Heart right ventricle (tissue), 16 donors: ENCODE data around the gene NPAS2. TPM values are rescaled to one million over a fixed set of nuclear protein-coding genes. Genes with fewer than 3 reads are reported as not detected.

Experiments used
- ATAC-seq, 8 donors: fragments of 200-7000 bp; cut with Tn5 transposase; one replicate each; pipeline ENCODE4 v1.9.1; 2020; ENCODE audit warnings: mild to moderate bottlenecking in 8 of 8, moderate library complexity in 8 of 8, moderate number of reproducible peaks in 1 of 8
- DNase-seq, 2 donors: peaks; one replicate each; pipeline ENCODE4 v3.0.0-alpha.2; 2020
- H3K27ac ChIP-seq, 10 donors: fragments of 200-600 bp; sonication (generic) in 2 of 10; one replicate each; pipeline versions ENCODE4 v1.5.0 to v1.8.0; 2020 to 2022; ENCODE audit warnings: mild to moderate bottlenecking in 3 of 10
- H3K27me3 ChIP-seq, 7 donors: fragments of 200-600 bp; one replicate each; pipeline ENCODE4 v1.8.0; 2021 to 2022; ENCODE audit warnings: mild to moderate bottlenecking in 2 of 7
- H3K36me3 ChIP-seq, 9 donors: fragments of 200-600 bp; sonication (generic) in 1 of 9; one replicate each; pipeline versions ENCODE4 v1.5.0 to v1.8.0; 2020 to 2022; ENCODE audit warnings: mild to moderate bottlenecking in 2 of 9
- H3K4me1 ChIP-seq, 9 donors: fragments of 200-600 bp; sonication (generic) in 1 of 9; one replicate each; pipeline versions ENCODE4 v1.5.0 to v1.8.0; 2020 to 2022; ENCODE audit warnings: mild to moderate bottlenecking in 4 of 9
- H3K4me3 ChIP-seq, 10 donors: fragments of 200-600 bp; sonication (generic) in 2 of 10; one replicate each; pipeline versions ENCODE4 v1.5.0 to v1.8.0; 2020 to 2022; ENCODE audit warnings: mild to moderate bottlenecking in 7 of 10, moderate library complexity in 2 of 10
- H3K9me3 ChIP-seq, 11 donors: fragments of 200-600 bp in 10 of 11; sonication (generic) in 2 of 11; one replicate each; pipeline versions ENCODE4 v1.5.0 to v1.8.0; 2013 to 2022; ENCODE audit warnings: mild to moderate bottlenecking in 2 of 11, control low read depth in 1 of 11, moderate library complexity in 1 of 11
- WGBS, 2 donors: extraction: QIAGEN DNeasy Blood & Tissue Kit; methylation state at CpG; one replicate each; pipeline ENCODE4 v1.1.7; 2013; ENCODE audit warnings: inconsistent platforms in 1 of 2; 5-methylcytosine and 5-hydroxymethylcytosine counted together
- intact Hi-C, 10 donors: fragments of 100-400 bp; cut with DNase I; formaldehyde crosslinking; loops; one replicate each; pipeline versions ENCODE4 v1.11.1 to v1.14.2; 2022
- polyA plus RNA-seq, 2 donors: library from polyadenylated mRNA; stranded (reverse); fragments of 200-250 nt; gene quantifications; one replicate each; pipeline ENCODE4 v1.2.3, GENCODE V29; 2013
- total RNA-seq, 10 donors: library from RNA; stranded (reverse); fragmentation: NEBNext Ultra II Directional in 3 of 10; extraction: Animal tissue kit (Norgen Biotek cat#: 25700) in 3 of 10; gene quantifications; one replicate each; pipeline versions ENCODE4 v1.2.1 to v1.2.4, GENCODE V29; 2021 to 2023
- TF ChIP-seq, protein P1 (sequence below), 9 donors: fragments of 200-600 bp; sonication (generic) in 2 of 9; IDR thresholded peaks; one replicate each; pipeline versions ENCODE4 v1.5.0 to v1.8.0; 2021 to 2022; ENCODE audit warnings: antibody characterized with exemption in 9 of 9, mild to moderate bottlenecking in 5 of 9, moderate library complexity in 1 of 9
- donor health status: Arrhythmogenic right ventricular cardiomyopathy.
- donor health status: ischemic (EF 13 %, LVEDD 7.1; RV severe dilation, severe dysfunction).
- donor health status: healthy with polysubstance abuse.
- donor health status: DM: no; HTN: yes; CAD: no.
- donor health status: DM: no; HTN: no; CAD: no.
- donor health status: ischemic (EF 25% LVEDD 6.9; RV normal size, moderate dysfunction).
- donor health status: ischemic (EF 25% LVEDD 5.7; RV mildly dilated, moderate dysfunction).
- donor health status: healthy.
- donor health status: DM: yes; HTN: yes; CAD: no.
- donor health status: Ischemic cardiomyopathy.
- donor health status: ischemic (EF 35%, LVEDD 5.7; RV mildly dilated, moderate dysfunction).
- donor health status: nonischemic (EF 11% LVEDD 7.7; RV severe dilation, severe dysfunction).
- donor health status: DM: yes; HTN: yes; CAD: no.
- donor health status: PGD.
- donor health status: ischemic (EF 29% LVEDD 5.4; RV normal size, mild dysfunction).
- donor health status: nonischemic (EF 23%, LVEDD 6.1; RV moderate dilation, normal function).

NPAS2 gene
- total and polyA plus RNA-seq, 12 donors = 32.1 to 70.1 (median 41.2) TPM

GRCh38 chr2:101003278-101003775 lies 183.4 kb downstream of the NPAS2 start:
- no peaks in the 10 kb centered on the region for H3K27me3 ChIP-seq
- H3K27ac ChIP-seq = peak overlapping the region in 8 of 10 donors; percentile 80 to 93 (median 87)
- intact Hi-C loops = loop anchor here in 1 of 10 donors (2.0 kb wide), 1 partner anchor 149 kb away; no protein-coding TSS in a partner anchor
- ATAC-seq = no peak
- WGBS, 2 donors = 33 to 39% methylated on average over 12 of the region's 12 CpGs
- H3K36me3 ChIP-seq = peaks cover 0 to 52% (median 47%) of the 10 kb centered on the region in 9 donors
- DNase-seq = no peak
- H3K4me1 ChIP-seq = peaks cover 4 to 41% (median 25%) of the 10 kb centered on the region in 9 donors
- peak overlapping the region; percentile 68 to 94 (median 82) for H3K4me3 ChIP-seq
- H3K9me3 ChIP-seq = no peaks in the 10 kb centered on the region
- TF ChIP-seq, protein P1, sequence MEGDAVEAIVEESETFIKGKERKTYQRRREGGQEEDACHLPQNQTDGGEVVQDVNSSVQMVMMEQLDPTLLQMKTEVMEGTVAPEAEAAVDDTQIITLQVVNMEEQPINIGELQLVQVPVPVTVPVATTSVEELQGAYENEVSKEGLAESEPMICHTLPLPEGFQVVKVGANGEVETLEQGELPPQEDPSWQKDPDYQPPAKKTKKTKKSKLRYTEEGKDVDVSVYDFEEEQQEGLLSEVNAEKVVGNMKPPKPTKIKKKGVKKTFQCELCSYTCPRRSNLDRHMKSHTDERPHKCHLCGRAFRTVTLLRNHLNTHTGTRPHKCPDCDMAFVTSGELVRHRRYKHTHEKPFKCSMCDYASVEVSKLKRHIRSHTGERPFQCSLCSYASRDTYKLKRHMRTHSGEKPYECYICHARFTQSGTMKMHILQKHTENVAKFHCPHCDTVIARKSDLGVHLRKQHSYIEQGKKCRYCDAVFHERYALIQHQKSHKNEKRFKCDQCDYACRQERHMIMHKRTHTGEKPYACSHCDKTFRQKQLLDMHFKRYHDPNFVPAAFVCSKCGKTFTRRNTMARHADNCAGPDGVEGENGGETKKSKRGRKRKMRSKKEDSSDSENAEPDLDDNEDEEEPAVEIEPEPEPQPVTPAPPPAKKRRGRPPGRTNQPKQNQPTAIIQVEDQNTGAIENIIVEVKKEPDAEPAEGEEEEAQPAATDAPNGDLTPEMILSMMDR (IDR thresholded peaks at IDR 0.05) = no peak

GRCh38 chr2:101004620-101005325 lies 184.8 kb downstream of the NPAS2 start:
- 89 to 94% methylated on average over 12 of the region's 12 CpGs for WGBS, 2 donors
- no peak overlapping the region for H3K4me3 ChIP-seq
- H3K27ac ChIP-seq = no peak overlapping the region
- TF ChIP-seq, protein P1 (IDR thresholded peaks at IDR 0.05) = no peak
- intact Hi-C loops = no loop called here
- ATAC-seq (no peak), DNase-seq (no peak)
- H3K36me3 ChIP-seq = peaks cover 0 to 66% (median 57%) of the 10 kb centered on the region in 9 donors
- no peaks in the 10 kb centered on the region for H3K9me3 ChIP-seq
- H3K27me3 ChIP-seq = no peaks in the 10 kb centered on the region
- peaks cover 4 to 41% (median 25%) of the 10 kb centered on the region in 9 donors for H3K4me1 ChIP-seq

DNA sequence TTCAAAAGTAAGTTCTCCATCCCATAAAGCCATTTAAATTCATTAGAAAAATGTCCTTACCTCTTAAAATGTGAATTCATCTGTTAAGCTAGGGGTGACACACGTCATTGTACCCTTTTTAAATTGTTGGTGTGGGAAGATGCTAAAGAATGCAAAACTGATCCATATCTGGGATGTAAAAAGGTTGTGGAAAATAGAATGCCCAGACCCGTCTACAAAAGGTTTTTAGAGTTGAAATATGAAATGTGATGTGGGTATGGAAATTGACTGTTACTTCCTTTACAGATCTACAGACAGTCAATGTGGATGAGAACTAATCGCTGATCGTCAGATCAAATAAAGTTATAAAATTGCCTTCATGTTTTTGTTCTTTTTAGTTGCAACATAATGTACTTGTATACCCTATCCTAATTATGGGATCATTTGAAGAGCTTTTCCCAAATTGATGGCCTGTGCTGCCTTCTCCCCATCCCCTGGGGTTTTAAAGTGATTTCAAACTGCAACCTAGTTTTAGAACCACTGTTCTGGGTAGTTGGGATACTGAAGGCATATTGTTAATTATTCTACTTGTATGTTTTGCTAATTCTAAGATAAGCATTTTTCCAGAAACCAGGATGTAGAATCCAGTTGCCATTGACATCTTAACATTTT lies 186.3 kb downstream of the NPAS2 start:
- Histone ChIP-seq H3K36me3 (peaks cover 0 to 81% (median 66%) of the 10 kb centered on the region in 9 donors), H3K4me3 (no peak overlapping the region), H3K9me3 (no peaks in the 10 kb centered on the region), H3K27ac (no peak overlapping the region), H3K27me3 (no peaks in the 10 kb centered on the region), H3K4me1 (peaks cover 4 to 41% (median 25%) of the 10 kb centered on the region in 9 donors)
- DNase-seq = no peak
- 66 to 79% methylated on average over 4 of the region's 4 CpGs for WGBS, 2 donors
- no peak for ATAC-seq
- intact Hi-C loops = no loop called here
- TF ChIP-seq, protein P1 (IDR thresholded peaks at IDR 0.05) = no peak

DNA sequence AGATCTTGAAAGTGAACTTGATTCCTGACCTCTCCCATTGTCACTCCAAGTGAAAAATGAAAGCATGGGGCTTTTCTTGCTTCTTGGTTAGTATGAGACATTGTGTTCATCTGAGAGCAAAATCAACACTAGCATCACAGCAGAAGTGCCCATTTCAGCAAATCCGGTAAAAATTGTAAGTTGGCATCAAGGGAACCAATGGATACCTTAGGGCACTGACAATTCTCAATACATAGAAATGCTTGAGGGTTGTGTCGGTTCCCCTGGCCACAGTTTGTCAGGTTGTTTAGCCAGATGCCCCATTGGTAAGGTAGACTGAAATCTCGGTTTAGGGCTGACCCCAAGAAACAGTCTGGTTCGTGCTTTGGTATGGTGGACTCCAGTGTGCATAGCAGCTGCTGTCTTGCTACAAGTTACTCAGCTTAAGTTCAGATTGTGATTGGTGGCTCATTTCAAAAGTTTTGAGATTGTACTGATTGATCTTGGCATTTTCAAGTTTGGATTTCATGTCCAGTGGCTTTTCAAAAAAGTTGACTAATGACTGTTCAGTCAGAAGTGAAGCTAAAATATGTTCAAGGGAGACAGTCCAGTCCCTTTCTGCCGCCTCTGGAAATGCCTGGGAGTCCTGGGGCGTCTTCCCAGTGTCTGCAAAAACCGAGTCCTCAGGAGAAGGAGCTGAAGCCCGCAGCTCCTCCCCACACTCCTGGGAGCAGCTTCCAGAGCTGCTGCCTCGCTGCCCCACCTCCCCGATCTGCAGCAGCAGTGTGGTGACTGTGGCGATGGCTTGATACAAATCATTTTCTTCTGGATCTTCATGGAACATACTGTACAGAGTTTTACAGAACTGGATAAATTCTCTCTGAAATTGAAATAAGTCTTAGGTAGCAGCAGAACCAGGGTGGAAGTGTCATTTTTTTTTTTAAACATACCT lies 187.7 kb downstream of the NPAS2 start:
- H3K27ac ChIP-seq = no peak overlapping the region
- no peak overlapping the region for H3K4me3 ChIP-seq
- peaks cover 0 to 95% (median 66%) of the 10 kb centered on the region in 9 donors for H3K36me3 ChIP-seq
- no peak for DNase-seq
- peaks cover 4 to 40% (median 20%) of the 10 kb centered on the region in 9 donors for H3K4me1 ChIP-seq
- WGBS, 2 donors = 74 to 75% methylated on average over 11 of the region's 11 CpGs
- no peaks in the 10 kb centered on the region for H3K27me3 ChIP-seq
- ATAC-seq = no peak
- no peaks in the 10 kb centered on the region for H3K9me3 ChIP-seq
- TF ChIP-seq, protein P1 (IDR thresholded peaks at IDR 0.05) = no peak
- intact Hi-C loops = no loop called here
